SK-N-SH (cell line): ENCODE data around the gene MBP.

Source experiments
- CTCF ChIP-seq: fragments of 200-600 bp; sonication (generic); IDR thresholded peaks from 2 replicates; pipeline ENCODE4 v1.6.1; 2017; ENCODE audit warnings: antibody characterized with exemption, mild to moderate bottlenecking, moderate library complexity
- ELF1 ChIP-seq: IDR thresholded peaks from 2 replicates; pipeline ENCODE4 v1.4.0; 2012
- EP300 ChIP-seq, 2 experiments: IDR thresholded peaks; 2 replicates each; pipeline versions ENCODE4 v1.4.0 to v1.6.1; 2012; ENCODE audit warnings: borderline replicate concordance in 1 of 2, low read depth in 1 of 2, low read length in 1 of 2
- GABPA ChIP-seq: IDR thresholded peaks from 2 replicates; pipeline ENCODE4 v1.4.0; 2012; ENCODE audit warnings: low read depth, mild to moderate bottlenecking
- JUND ChIP-seq: IDR thresholded peaks from 2 replicates; pipeline ENCODE4 v1.4.0; 2012
- NFIC ChIP-seq: IDR thresholded peaks from 2 replicates; pipeline ENCODE4 v1.4.0; 2012; ENCODE audit warnings: borderline replicate concordance
- PBX3 ChIP-seq: IDR thresholded peaks from 2 replicates; pipeline ENCODE4; 2012
- RAD21 ChIP-seq: IDR thresholded peaks from 2 replicates; pipeline ENCODE4 v1.6.1; 2012; ENCODE audit warnings: mild to moderate bottlenecking, low read length
- RXRA ChIP-seq: IDR thresholded peaks from 2 replicates; pipeline ENCODE4 v1.4.0; 2012; ENCODE audit warnings: low read depth, mild to moderate bottlenecking, borderline replicate concordance
- SIN3A ChIP-seq: IDR thresholded peaks from 2 replicates; pipeline ENCODE4 v1.6.1; 2012; ENCODE audit warnings: low read depth, mild to moderate bottlenecking, low read length, moderate library complexity, borderline replicate concordance
- SMC3 ChIP-seq: IDR thresholded peaks from 2 replicates; pipeline ENCODE4 v1.6.1; 2012; ENCODE audit warnings: low read depth, low read length, improper control_type of control experiment
- TAF1 ChIP-seq: IDR thresholded peaks from 2 replicates; pipeline ENCODE4 v1.6.1; 2012; ENCODE audit warnings: low read depth, mild to moderate bottlenecking, low read length, moderate library complexity, borderline replicate concordance
- TEAD4 ChIP-seq: IDR thresholded peaks from 2 replicates; pipeline ENCODE4 v1.4.0; 2012; ENCODE audit warnings: mild to moderate bottlenecking, borderline replicate concordance; ENCODE audit not compliant: insufficient read depth
- YY1 ChIP-seq: IDR thresholded peaks from 2 replicates; pipeline ENCODE4 v1.4.0; 2012; ENCODE audit warnings: low read depth, mild to moderate bottlenecking

GRCh38 chr18:77114415-77115191 lies 18.0 kb downstream of the MBP start:
- no peak for TF ChIP-seq JUND
- no peak for TF ChIP-seq ELF1
- TF ChIP-seq NFIC: no peak
- TF ChIP-seq CTCF: no peak
- TF ChIP-seq EP300 (IDR thresholded peaks at IDR 0.05; ENCODE audit: borderline replicate concordance in 1 of 2, low read depth in 1 of 2, low read length in 1 of 2): no peak
- TF ChIP-seq SMC3: no peak
- no peak for TF ChIP-seq RAD21
- TF ChIP-seq GABPA: no peak
- no peak for TF ChIP-seq YY1
- no peak for TF ChIP-seq PBX3
- TF ChIP-seq SIN3A: no peak
- no peak for TF ChIP-seq TAF1
- no peak for TF ChIP-seq RXRA
- TF ChIP-seq TEAD4: no peak
